Neural cell (in vitro differentiated cells): ENCODE measurements around the gene EIF5A. TPM values are rescaled to one million over a fixed set of nuclear protein-coding genes. Genes with fewer than 3 reads are reported as not detected.

ENCODE experiments used
- H2AFZ ChIP-seq: fragments of 200-600, 300-800 bp; sonication (generic), shearing (Covaris generic); 2 replicates; pipeline ENCODE4 v1.6.0; 2014; ENCODE audit warnings: low read depth, mild to moderate bottlenecking, antibody characterized with exemption, low read length, moderate library complexity
- H3F3A ChIP-seq: fragments of 200-600 bp; shearing (Covaris generic); 2 replicates; pipeline ENCODE4 v1.6.1; 2016; ENCODE audit warnings: mild to moderate bottlenecking, moderate library complexity, mixed read lengths, antibody characterized with exemption, low read length; ENCODE audit not compliant: insufficient read depth, poor library complexity, severe bottlenecking
- H3K27ac ChIP-seq: fragments of 200-600, 300-800 bp; sonication (generic), shearing (Covaris generic); 2 replicates; pipeline ENCODE4 v1.5.1; 2014; ENCODE audit warnings: mild to moderate bottlenecking, low read length, moderate library complexity
- H3K27me3 ChIP-seq: fragments of 300-800, 200-600 bp; sonication (generic), shearing (Covaris generic); 2 replicates; pipeline ENCODE4 v1.6.0; 2014; ENCODE audit warnings: mild to moderate bottlenecking, low read depth, low read length, moderate library complexity; ENCODE audit not compliant: insufficient read depth
- H3K36me3 ChIP-seq: fragments of 300-800, 200-600 bp; sonication (generic), shearing (Covaris generic); 2 replicates; pipeline ENCODE4 v1.5.1; 2014; ENCODE audit warnings: mild to moderate bottlenecking, antibody characterized with exemption, low read length, moderate library complexity; ENCODE audit not compliant: insufficient read depth
- H3K4me2 ChIP-seq: fragments of 300-800, 200-600 bp; sonication (generic), shearing (Covaris generic); 2 replicates; pipeline ENCODE4 v1.6.0; 2014; ENCODE audit warnings: mild to moderate bottlenecking, low read length
- H3K4me3 ChIP-seq: fragments of 300-800, 200-600 bp; sonication (generic), shearing (Covaris generic); 2 replicates; pipeline ENCODE4 v1.5.1; 2014; ENCODE audit warnings: mild to moderate bottlenecking, low read length, moderate library complexity
- H3K79me2 ChIP-seq: fragments of 200-600 bp; shearing (Covaris generic); replicated peaks from 2 replicates; pipeline ENCODE4 v1.6.0; 2014; ENCODE audit warnings: mild to moderate bottlenecking, low read length, moderate library complexity; ENCODE audit not compliant: insufficient read depth
- H3K9ac ChIP-seq: fragments of 300-800, 200-600 bp; sonication (generic), shearing (Covaris generic); 2 replicates; pipeline ENCODE4 v1.6.1; 2016; ENCODE audit warnings: mild to moderate bottlenecking, low read length, mixed read lengths
- H3K9me2 ChIP-seq: fragments of 200-600 bp; shearing (Covaris generic); 2 replicates; pipeline ENCODE4 v1.6.1; 2016; ENCODE audit warnings: mild to moderate bottlenecking, low read length, mixed read lengths; ENCODE audit not compliant: insufficient read depth
- H3K9me3 ChIP-seq: fragments of 200-600, 300-800 bp; sonication (generic), shearing (Covaris generic); 2 replicates; pipeline ENCODE4 v1.6.1; 2016; ENCODE audit warnings: mild to moderate bottlenecking, mixed run types, low read length, moderate library complexity, mixed read lengths
- H4K20me1 ChIP-seq: fragments of 200-600 bp; shearing (Covaris generic); 2 replicates; pipeline ENCODE4 v1.6.1; 2016; ENCODE audit warnings: mild to moderate bottlenecking, mixed run types; ENCODE audit not compliant: insufficient read depth
- EP300 ChIP-seq: fragments of 450-650 bp; conservative IDR thresholded peaks from 2 replicates; pipeline ENCODE4 v1.6.1; 2014; ENCODE audit warnings: antibody characterized with exemption, mild to moderate bottlenecking, moderate library complexity; ENCODE audit not compliant: poor library complexity, severe bottlenecking
- EZH2 ChIP-seq: fragments of 200-600, 300-800 bp; shearing (Covaris generic), sonication (generic); IDR thresholded peaks from 2 replicates; pipeline ENCODE4 v1.6.1; 2014; ENCODE audit warnings: antibody characterized with exemption, low read length, borderline replicate concordance, mild to moderate bottlenecking; ENCODE audit not compliant: insufficient read depth, poor library complexity, severe bottlenecking
- MXI1 ChIP-seq: fragments of 450-650 bp; conservative IDR thresholded peaks from 2 replicates; pipeline ENCODE4 v1.6.1; 2014; ENCODE audit warnings: antibody characterized with exemption, mild to moderate bottlenecking; ENCODE audit not compliant: poor library complexity, severe bottlenecking
- POLR2AphosphoS5 ChIP-seq: IDR thresholded peaks from 2 replicates; pipeline ENCODE4 v1.6.1; 2012
- RAD21 ChIP-seq: fragments of 450-650 bp; conservative IDR thresholded peaks from 2 replicates; pipeline ENCODE4 v1.6.1; 2014; ENCODE audit warnings: antibody characterized with exemption, mild to moderate bottlenecking, moderate library complexity
- SMC3 ChIP-seq: fragments of 450-650 bp; conservative IDR thresholded peaks from 2 replicates; pipeline ENCODE4 v1.6.1; 2014; ENCODE audit warnings: antibody characterized with exemption, mild to moderate bottlenecking, moderate library complexity; ENCODE audit not compliant: poor library complexity
- TAF1 ChIP-seq: IDR thresholded peaks from 2 replicates; pipeline ENCODE4 v1.6.1; 2012; ENCODE audit warnings: low read depth
- polyA plus RNA-seq: library from polyadenylated mRNA; depleted of rRNA; stranded (reverse); fragments of >200 nt; gene quantifications from 2 replicates; pipeline ENCODE4 v1.2.3, GENCODE V29; 2014
- TF ChIP-seq, protein P1 (sequence below): IDR thresholded peaks from 2 replicates; pipeline ENCODE4 v1.6.1; 2012; ENCODE audit warnings: borderline replicate concordance
- TF ChIP-seq, protein P2 (sequence below): fragments of 450-650 bp; IDR thresholded peaks from 2 replicates; pipeline ENCODE4 v1.5.1; 2014; ENCODE audit warnings: antibody characterized with exemption, mild to moderate bottlenecking, moderate library complexity; ENCODE audit not compliant: poor library complexity, severe bottlenecking

The EIF5A gene
- polyA plus RNA-seq, 1 donor from 2014 or later: 164 TPM

GRCh38 chr17:7346761-7347614 is 39.6 kb downstream of the EIF5A start:
- no peak overlapping the region for H3K9ac ChIP-seq
- H3K27me3 ChIP-seq: no peaks in the 10 kb centered on the region
- H3K9me2 ChIP-seq: no peaks in the 10 kb centered on the region
- H3K79me2 ChIP-seq: no peaks in the 10 kb centered on the region
- no peaks in the 10 kb centered on the region for H3F3A ChIP-seq
- H3K4me3 ChIP-seq: no peak overlapping the region
- H3K9me3 ChIP-seq: no peaks in the 10 kb centered on the region
- H3K4me2 ChIP-seq: no peak overlapping the region
- H4K20me1 ChIP-seq: no peaks in the 10 kb centered on the region
- TF ChIP-seq EP300 (no peak), EZH2 (no peak), POLR2AphosphoS5 (no peak), TAF1 (no peak), SMC3 (no peak), MXI1 (no peak), RAD21 (no peak)
- TF ChIP-seq, protein P1, sequence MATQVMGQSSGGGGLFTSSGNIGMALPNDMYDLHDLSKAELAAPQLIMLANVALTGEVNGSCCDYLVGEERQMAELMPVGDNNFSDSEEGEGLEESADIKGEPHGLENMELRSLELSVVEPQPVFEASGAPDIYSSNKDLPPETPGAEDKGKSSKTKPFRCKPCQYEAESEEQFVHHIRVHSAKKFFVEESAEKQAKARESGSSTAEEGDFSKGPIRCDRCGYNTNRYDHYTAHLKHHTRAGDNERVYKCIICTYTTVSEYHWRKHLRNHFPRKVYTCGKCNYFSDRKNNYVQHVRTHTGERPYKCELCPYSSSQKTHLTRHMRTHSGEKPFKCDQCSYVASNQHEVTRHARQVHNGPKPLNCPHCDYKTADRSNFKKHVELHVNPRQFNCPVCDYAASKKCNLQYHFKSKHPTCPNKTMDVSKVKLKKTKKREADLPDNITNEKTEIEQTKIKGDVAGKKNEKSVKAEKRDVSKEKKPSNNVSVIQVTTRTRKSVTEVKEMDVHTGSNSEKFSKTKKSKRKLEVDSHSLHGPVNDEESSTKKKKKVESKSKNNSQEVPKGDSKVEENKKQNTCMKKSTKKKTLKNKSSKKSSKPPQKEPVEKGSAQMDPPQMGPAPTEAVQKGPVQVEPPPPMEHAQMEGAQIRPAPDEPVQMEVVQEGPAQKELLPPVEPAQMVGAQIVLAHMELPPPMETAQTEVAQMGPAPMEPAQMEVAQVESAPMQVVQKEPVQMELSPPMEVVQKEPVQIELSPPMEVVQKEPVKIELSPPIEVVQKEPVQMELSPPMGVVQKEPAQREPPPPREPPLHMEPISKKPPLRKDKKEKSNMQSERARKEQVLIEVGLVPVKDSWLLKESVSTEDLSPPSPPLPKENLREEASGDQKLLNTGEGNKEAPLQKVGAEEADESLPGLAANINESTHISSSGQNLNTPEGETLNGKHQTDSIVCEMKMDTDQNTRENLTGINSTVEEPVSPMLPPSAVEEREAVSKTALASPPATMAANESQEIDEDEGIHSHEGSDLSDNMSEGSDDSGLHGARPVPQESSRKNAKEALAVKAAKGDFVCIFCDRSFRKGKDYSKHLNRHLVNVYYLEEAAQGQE: no peak
- TF ChIP-seq, protein P2, sequence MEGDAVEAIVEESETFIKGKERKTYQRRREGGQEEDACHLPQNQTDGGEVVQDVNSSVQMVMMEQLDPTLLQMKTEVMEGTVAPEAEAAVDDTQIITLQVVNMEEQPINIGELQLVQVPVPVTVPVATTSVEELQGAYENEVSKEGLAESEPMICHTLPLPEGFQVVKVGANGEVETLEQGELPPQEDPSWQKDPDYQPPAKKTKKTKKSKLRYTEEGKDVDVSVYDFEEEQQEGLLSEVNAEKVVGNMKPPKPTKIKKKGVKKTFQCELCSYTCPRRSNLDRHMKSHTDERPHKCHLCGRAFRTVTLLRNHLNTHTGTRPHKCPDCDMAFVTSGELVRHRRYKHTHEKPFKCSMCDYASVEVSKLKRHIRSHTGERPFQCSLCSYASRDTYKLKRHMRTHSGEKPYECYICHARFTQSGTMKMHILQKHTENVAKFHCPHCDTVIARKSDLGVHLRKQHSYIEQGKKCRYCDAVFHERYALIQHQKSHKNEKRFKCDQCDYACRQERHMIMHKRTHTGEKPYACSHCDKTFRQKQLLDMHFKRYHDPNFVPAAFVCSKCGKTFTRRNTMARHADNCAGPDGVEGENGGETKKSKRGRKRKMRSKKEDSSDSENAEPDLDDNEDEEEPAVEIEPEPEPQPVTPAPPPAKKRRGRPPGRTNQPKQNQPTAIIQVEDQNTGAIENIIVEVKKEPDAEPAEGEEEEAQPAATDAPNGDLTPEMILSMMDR: no peak
- no peak overlapping the region for H3K27ac ChIP-seq
- H2AFZ ChIP-seq: no peak overlapping the region
- no peaks in the 10 kb centered on the region for H3K36me3 ChIP-seq

DNA sequence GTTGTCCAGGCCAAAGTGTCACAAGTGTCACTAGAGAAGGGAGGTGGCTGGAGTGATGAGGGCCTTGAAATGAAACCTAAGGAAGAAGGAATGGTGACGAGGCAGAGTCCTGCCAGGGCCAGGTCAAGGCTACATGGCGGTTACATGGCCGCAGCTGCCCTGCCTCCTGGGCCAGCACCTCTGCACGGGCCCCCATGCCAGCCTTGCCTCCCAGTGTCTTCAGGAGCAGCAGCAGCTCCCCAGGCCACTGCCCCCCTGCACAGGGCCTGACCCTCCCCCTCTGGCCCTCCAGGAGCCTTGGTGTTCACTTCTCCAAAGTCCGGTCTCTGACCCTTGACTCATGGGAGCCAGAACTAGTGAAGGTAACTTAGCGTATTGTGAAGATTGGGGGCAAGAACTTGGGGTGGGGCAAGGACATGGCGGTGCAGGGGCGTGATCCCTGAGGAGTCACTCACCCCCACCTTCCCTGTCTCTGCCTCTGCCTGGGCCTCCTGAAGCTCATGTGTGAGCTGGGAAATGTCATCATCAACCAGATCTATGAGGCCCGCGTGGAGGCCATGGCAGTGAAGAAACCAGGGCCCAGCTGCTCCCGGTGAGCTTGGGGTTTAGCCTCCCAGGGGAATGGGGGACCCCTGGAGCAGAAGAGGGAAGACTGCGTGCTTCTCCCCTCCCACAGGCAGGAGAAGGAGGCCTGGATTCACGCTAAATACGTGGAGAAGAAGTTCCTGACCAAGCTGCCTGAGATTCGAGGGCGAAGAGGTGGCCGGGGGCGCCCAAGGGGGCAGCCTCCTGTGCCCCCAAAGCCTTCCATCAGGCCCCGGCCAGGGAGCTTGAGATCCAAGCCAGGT is 40.4 kb downstream of the EIF5A start:
- TF ChIP-seq POLR2AphosphoS5: no peak
- TF ChIP-seq TAF1: no peak
- TF ChIP-seq, protein P1: no peak
- no peak for TF ChIP-seq SMC3
- TF ChIP-seq EZH2: no peak
- TF ChIP-seq RAD21: no peak
- TF ChIP-seq MXI1: no peak
- no peak for TF ChIP-seq EP300
- TF ChIP-seq, protein P2: no peak
- H3K27me3 ChIP-seq: no peaks in the 10 kb centered on the region
- no peaks in the 10 kb centered on the region for H3K9me2 ChIP-seq
- no peak overlapping the region for H2AFZ ChIP-seq
- H3K27ac ChIP-seq: no peak overlapping the region
- H3K9ac ChIP-seq: no peak overlapping the region
- no peaks in the 10 kb centered on the region for H3K36me3 ChIP-seq
- no peaks in the 10 kb centered on the region for H3K9me3 ChIP-seq
- H3K79me2 ChIP-seq: peaks cover 3% of the 10 kb centered on the region
- H3K4me3 ChIP-seq: no peak overlapping the region
- H4K20me1 ChIP-seq: no peaks in the 10 kb centered on the region
- H3F3A ChIP-seq: no peaks in the 10 kb centered on the region
- no peak overlapping the region for H3K4me2 ChIP-seq
